ENCODE data around the gene BMP2K.

Gene BMP2K
- 19.2 to 27.1 reads per million in 2 experiments for total RNA-seq

DNA sequence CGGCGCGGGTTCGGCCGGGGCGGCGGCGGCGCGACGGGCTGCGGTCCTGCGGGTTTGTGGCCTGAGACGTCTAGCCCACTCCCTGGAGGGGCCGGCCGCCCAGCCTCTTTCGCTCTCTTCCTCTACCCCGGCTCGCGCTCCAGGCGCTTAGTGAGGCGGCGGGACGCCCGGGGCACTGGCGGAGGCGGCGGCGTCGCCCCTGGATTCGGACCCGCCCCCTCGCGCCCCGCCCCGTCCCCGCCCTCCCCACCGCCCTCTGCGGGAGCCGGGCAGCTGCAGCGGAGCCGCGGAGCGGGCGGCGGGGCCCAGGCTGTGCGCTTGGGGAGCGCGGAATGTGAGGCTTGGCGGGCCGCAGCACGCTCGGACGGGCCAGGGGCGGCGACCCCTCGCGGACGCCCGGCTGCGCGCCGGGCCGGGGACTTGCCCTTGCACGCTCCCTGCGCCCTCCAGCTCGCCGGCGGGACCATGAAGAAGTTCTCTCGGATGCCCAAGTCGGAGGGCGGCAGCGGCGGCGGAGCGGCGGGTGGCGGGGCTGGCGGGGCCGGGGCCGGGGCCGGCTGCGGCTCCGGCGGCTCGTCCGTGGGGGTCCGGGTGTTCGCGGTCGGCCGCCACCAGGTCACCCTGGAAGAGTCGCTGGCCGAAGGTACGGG lies at the start of gene BMP2K:
Gene BMP2K (plus strand): TSS at position 272 of the 650 bp plus-strand sequence. CDS start 194 bp downstream, at position 466.
- peak; percentile 71 for DNase-seq (ENCODE audit: low read depth)

DNA sequence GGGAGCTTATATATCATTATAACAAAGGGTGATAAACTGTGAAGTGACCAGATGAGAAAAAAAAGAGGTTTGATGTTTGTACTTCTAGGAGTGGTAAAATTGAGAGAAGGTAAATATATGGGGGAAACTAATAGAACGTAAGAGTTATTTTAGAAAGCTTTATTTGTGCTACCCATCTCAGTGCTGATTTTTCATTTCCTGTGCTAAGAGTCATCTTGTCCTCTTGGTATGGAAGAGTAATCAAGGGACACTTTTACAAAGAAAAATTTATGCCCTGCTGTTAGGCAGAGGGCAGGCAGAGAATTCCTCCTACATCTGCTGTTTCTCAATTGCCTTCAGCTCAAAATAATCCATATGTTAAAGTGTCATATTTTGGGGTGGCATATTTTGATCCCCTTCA lies 49.6 kb upstream of the BMP2K start:
- no peak for DNase-seq (ENCODE audit: low read depth)

GRCh38 chr4:78732332-78733104 lies 43.6 kb upstream of the BMP2K start:
- DNase-seq (ENCODE audit: low read depth): no peak

- DNase-seq (ENCODE audit: low read depth): no peak
These were observed 41.5 kb upstream of the BMP2K start for GRCh38 chr4:78734441-78735162.

GRCh38 chr4:78735697-78736096 lies 40.5 kb upstream of the BMP2K start:
- DNase-seq (ENCODE audit: low read depth): no peak

DNA sequence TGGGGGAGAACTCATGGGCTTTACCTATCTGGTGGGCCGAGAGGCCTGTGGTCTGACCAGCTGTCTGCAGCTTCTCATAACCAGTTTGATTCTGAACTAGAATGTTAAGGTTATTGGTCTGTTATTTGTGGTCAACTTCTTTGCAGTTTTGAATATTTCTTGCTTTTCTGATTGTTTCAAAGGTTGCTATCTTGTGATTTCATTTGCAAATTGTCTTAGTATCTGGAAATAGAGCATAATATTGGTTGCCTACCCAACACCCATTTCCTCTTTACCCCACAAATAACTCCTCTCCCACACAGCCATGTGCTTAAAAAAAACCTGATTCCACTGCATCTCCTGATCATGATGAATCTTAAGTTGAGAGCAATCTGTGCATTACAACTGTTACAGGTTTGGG lies 39.1 kb upstream of the BMP2K start:
- DNase-seq (ENCODE audit: low read depth): no peak

- DNase-seq (ENCODE audit: low read depth): no peak
These were observed 38.2 kb upstream of the BMP2K start for GRCh38 chr4:78737973-78738372.

DNA sequence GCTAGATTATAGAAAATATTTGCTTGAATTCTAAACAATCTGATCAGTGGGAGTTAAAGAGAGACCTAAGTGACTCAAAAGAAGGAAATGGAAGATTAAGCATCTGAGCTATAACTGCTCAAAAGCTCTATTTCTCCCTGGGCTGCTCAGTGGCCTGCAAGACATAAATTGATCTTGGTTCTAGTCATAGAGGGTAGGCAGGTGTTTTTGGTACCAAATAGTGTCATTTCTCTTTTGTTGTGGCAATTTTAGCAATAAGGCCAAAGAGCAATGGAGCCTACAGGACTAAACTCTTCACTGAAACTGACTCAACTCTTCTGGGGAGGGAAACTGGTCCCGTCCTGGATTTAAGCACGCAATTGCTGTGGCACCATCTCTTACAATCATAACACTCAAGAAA lies 33.9 kb upstream of the BMP2K start:
- DNase-seq (ENCODE audit: low read depth): no peak

- DNase-seq (ENCODE audit: low read depth): no peak
These were observed 28.7 kb upstream of the BMP2K start for GRCh38 chr4:78747475-78747922.

DNA sequence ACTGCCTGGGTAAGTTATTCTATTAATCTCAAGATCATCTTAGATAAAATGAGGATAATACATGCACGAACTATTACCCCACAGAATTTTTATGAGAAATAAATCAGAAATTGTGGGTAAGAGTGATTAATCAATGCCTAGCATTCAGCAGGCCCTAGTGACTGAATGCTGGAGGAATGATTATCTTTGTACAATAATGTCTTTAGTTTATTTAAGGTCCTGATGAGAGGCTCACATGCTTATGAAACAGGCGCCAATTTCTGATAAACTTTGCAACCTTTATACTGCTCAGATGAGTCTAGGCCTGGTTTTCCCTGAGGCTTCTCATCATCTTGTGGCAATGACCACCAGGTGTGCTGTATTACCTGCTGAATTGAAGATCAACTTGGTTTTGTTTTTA lies 27.8 kb upstream of the BMP2K start:
- no peak for DNase-seq (ENCODE audit: low read depth)

DNA sequence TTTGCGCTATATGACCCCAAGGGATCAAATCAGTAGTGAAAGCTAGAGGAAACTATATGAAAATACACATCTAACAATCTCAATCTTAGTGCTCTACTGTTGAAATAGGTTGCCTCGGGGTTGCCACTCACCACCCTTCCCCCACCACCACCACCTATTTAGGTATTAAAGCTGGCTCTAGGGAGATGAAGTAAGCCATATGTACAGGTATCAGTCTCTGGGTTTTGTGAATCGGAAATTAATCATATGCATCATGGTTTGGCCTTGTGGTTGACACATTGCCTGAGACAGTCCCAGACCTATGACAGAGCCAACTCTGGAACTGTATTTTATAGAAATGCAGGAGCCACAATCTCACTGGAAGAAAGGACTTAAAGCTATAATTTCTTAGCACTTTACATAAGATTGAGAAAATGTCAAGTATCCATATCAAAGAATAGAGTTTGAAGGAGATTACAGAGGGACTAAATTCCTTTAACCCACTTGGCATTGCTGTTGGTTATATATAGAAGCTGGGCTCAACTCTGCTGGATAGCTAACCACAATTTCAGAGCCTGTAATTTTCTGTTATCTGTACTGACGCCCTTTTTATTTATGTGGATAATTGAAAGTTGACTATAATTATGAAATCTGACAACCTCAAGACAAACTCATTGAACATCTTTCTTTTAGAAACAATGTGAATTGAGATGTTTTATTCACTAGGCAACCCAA lies 26.7 kb upstream of the BMP2K start:
- no peak for DNase-seq (ENCODE audit: low read depth)

DNA sequence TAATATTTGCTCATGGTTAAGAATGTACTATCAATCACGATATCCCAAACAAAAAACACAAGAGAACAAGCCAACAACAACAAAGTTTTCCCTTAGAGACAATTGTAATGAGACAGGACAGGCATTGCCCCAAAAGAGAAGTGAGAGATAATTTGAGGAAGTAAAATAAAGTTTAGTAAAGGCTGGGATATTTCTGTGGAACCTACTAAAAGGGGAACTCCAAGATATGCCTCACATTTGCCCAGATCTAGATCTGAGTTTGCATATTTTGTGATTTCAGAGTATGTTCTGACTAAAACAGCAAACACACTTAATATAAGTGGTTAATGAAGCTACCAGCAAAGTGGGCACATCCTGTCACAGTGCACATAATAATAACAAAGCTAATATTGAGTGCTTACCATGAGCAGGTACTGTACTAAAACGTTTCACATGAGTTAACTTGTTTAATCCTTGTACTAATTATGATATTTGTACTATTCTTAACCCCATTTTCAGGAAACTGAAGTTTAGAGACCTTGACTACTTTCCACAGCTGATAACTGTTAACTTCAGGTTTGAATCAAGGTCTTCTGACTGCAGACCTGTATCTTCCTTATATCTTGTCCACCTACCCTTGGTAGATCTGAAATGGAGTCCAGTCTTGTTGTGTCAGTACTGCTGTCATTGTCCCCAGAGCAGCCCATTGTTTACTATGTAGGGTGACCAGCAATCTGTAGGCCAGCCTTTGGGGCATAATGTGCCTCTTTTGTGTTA lies 26.0 kb upstream of the BMP2K start:
- no peak for DNase-seq (ENCODE audit: low read depth)

DNA sequence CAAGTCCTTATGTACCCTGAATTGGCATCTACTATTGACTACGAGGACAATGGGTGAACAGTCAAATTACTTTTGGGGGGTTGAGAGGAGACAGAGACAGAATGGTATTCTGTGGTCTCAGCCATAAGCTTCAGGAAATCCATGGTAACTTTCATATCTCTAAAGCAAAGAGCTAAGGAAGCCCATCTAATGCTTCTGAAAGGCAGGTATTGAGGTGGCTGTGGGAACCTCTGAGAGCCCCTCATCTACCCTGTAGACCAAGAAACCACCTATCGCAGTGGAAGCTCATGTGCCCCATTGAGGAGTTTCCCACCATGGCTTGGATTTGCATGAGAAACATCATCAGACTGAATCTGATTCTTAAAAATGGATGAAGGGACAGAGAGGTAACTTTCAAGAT lies 23.1 kb upstream of the BMP2K start:
- DNase-seq (ENCODE audit: low read depth): no peak

DNA sequence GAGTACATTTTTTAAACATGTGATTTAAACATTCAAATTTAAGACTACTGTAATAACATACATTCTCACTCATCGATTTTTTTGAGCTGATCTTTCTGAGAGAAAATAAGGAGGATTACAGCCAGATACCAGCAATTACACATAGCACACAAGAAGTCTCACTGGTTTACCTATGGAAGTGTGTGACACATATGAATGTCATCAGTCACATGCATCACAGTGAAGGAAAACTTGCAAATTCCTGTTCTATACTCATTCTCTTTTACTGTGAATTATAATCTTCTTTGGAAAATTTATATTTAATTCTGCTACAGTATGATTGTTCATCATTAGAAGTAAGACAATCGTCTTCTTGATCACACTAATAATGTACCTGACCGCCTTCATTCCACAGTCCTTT lies 21.3 kb upstream of the BMP2K start:
- no peak for DNase-seq (ENCODE audit: low read depth)

GRCh38 chr4:78756137-78756536 lies 20.0 kb upstream of the BMP2K start:
- DNase-seq (ENCODE audit: low read depth): no peak

DNA sequence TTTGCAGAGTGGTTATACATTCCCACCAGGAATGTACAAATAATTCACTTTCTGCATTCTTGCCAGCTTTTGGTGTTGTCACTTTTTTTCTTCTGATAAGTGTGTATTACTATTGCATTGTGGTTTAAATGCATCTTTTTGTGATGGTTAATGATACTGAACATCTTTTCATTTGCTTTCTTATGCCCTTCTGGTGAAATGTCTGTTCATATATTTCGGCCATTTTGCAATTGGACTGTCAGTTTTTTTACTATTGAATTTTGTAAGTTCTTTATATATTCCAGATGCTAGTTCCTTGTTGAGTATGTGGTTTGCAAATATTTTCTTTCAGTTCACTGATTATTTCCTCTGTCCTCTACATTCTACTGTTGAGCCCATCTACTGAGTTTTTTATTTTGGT lies 19.4 kb upstream of the BMP2K start:
- DNase-seq (ENCODE audit: low read depth): no peak

GRCh38 chr4:78757574-78757973 lies 18.6 kb upstream of the BMP2K start:
- DNase-seq (ENCODE audit: low read depth): no peak

- DNase-seq (ENCODE audit: low read depth): no peak
These were observed 18.1 kb upstream of the BMP2K start for GRCh38 chr4:78758085-78758484.

- no peak for DNase-seq (ENCODE audit: low read depth)
These were observed 13.6 kb upstream of the BMP2K start for GRCh38 chr4:78762529-78762928.

DNA sequence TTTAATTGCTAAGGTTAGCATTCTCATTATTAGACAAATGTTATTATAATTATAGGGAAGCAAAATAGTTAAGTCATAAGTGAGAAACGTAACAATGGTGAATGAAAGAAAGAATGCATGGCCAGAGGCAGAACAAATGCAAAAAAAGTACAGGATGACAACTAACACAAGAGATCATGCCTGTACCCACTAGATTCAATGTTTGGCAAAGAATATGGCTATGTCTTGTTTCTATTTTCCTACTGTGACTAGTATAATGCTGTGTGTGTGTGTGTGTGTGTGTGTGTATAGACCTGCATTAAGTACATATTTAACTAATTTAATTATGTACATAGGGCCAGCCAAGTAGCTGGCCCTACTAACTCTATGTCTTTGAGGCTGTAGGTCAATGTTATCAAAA lies 12.9 kb upstream of the BMP2K start:
- no peak for DNase-seq (ENCODE audit: low read depth)

GRCh38 chr4:78763763-78764387 lies 12.3 kb upstream of the BMP2K start:
- DNase-seq (ENCODE audit: low read depth): no peak

Measured in T follicular helper cell (primary cell).